K562 (cell line): Measurements from ENCODE around the gene FNDC4. TPM values are rescaled to one million over a fixed set of nuclear protein-coding genes. Genes with fewer than 3 reads are reported as not detected.

Experiments used
- ATF1 ChIP-seq, 2 experiments: fragments of 450-650 bp in 1 of 2; IDR thresholded peaks; 2 replicates each; pipeline ENCODE4 v1.6.1; 2016; ENCODE audit warnings: missing compliant biosample characterization in 1 of 2, missing genetic modification characterization in 1 of 2
- CBFA2T2 ChIP-seq: fragments of 450-650 bp; conservative IDR thresholded peaks from 2 replicates; pipeline ENCODE4 v1.6.1; 2017; ENCODE audit warnings: mild to moderate bottlenecking
- CBX1 ChIP-seq: sonication (generic); IDR thresholded peaks from 2 replicates; pipeline ENCODE4 v1.6.1; 2016; ENCODE audit warnings: antibody characterized with exemption, low read depth, mild to moderate bottlenecking
- CCNT2 ChIP-seq: IDR thresholded peaks from 2 replicates; pipeline ENCODE4 v1.6.1; 2011; ENCODE audit warnings: borderline replicate concordance, low read depth, mild to moderate bottlenecking, moderate library complexity, mixed read lengths, low read length; ENCODE audit not compliant: insufficient read length; ENCODE audit errors: extremely low read depth
- CXXC5 ChIP-seq: fragments of 250-450 bp; sonication (Bioruptor Pico); IDR thresholded peaks from 2 replicates; pipeline ENCODE4 v1.8.0; 2022; ENCODE audit warnings: inconsistent platforms, mild to moderate bottlenecking, moderate library complexity
- ETV5 ChIP-seq: sonication (generic); formaldehyde crosslinking; IDR thresholded peaks from 2 replicates; pipeline ENCODE4 v1.4.0; 2020; ENCODE audit warnings: low read depth, mild to moderate bottlenecking, missing genetic modification reagents
- FOXP1 ChIP-seq: sonication (generic); formaldehyde crosslinking; IDR thresholded peaks from 2 replicates; pipeline ENCODE4 v1.8.0; 2022; ENCODE audit warnings: mild to moderate bottlenecking, missing genetic modification reagents
- GATA2 ChIP-seq: sonication (generic); formaldehyde crosslinking; IDR thresholded peaks from 2 replicates; pipeline ENCODE4 v1.4.0; 2020; ENCODE audit warnings: mild to moderate bottlenecking, missing genetic modification reagents
- HCFC1 ChIP-seq: IDR thresholded peaks from 2 replicates; pipeline ENCODE4 v1.6.1; 2012; ENCODE audit warnings: low read depth, low read length, improper control_type of control experiment
- JUND ChIP-seq, 2 experiments: IDR thresholded peaks; 2 replicates in 1 of 2; 3 replicates in 1 of 2; pipeline ENCODE4 v1.6.1; 2011; ENCODE audit warnings: borderline replicate concordance in 2 of 2, low read depth in 2 of 2, low read length in 2 of 2, improper control_type of control experiment in 1 of 2, missing biosample characterization in 1 of 2, missing genetic modification characterization in 1 of 2, missing genetic modification reagents in 1 of 2
- KDM1A ChIP-seq, 2 experiments: fragments of 450-650 bp; IDR thresholded peaks; 2 replicates each; pipeline ENCODE4 v1.6.1; 2016; ENCODE audit warnings: mild to moderate bottlenecking in 2 of 2
- MCM7 ChIP-seq, 2 experiments: fragments of 450-650 bp; IDR thresholded peaks; 2 replicates each; pipeline ENCODE4 v1.6.1; 2016 to 2018
- NCOR1 ChIP-seq: fragments of 450-650 bp; IDR thresholded peaks from 2 replicates; pipeline ENCODE4 v1.6.1; 2016; ENCODE audit warnings: mild to moderate bottlenecking, moderate library complexity
- PML ChIP-seq: IDR thresholded peaks from 2 replicates; pipeline ENCODE4 v1.6.1; 2012; ENCODE audit warnings: low read length, inconsistent platforms
- RB1 ChIP-seq: fragments of 450-650 bp; IDR thresholded peaks from 2 replicates; pipeline ENCODE4 v1.6.1; 2017; ENCODE audit warnings: low read depth, mild to moderate bottlenecking
- RBM39 ChIP-seq: fragments of 200-400 bp; formaldehyde crosslinking; optimal IDR thresholded peaks from 2 replicates; pipeline ENCODE3; 2018; ENCODE audit warnings: low read depth, low read length
- RFX7 ChIP-seq: fragments of 250-450 bp; sonication (Bioruptor Pico); IDR thresholded peaks from 2 replicates; pipeline ENCODE4 v1.5.1; 2021; ENCODE audit warnings: mild to moderate bottlenecking
- SMARCE1 ChIP-seq: fragments of 450-650 bp; IDR thresholded peaks from 2 replicates; pipeline ENCODE4 v1.7.1; 2016; ENCODE audit warnings: mild to moderate bottlenecking
- SREBF2 ChIP-seq: sonication (generic); formaldehyde crosslinking; IDR thresholded peaks from 2 replicates; pipeline ENCODE4 v1.4.0; 2020; ENCODE audit warnings: mild to moderate bottlenecking, missing genetic modification reagents
- ZFP30 ChIP-seq: fragments of 250-450 bp; sonication (Bioruptor Pico); IDR thresholded peaks from 2 replicates; pipeline ENCODE4 v1.8.0; 2022; ENCODE audit warnings: moderate library complexity, mild to moderate bottlenecking, inconsistent platforms, borderline replicate concordance
- ZNF134 ChIP-seq: fragments of 250-450 bp; sonication (Bioruptor Pico); conservative IDR thresholded peaks from 2 replicates; pipeline ENCODE4 v1.4.0; 2020
- ZNF197 ChIP-seq: fragments of 200-800 bp; sonication (Bioruptor generic); IDR thresholded peaks from 2 replicates; pipeline ENCODE4 v1.6.1; 2016; ENCODE audit warnings: low read depth, missing genetic modification characterization, missing compliant biosample characterization
- ZNF354B ChIP-seq: fragments of 250-450 bp; sonication (Bioruptor Pico); IDR thresholded peaks from 2 replicates; pipeline ENCODE4 v1.4.0; 2020
- polyA plus RNA-seq, 8 experiments: library from polyadenylated mRNA; depleted of rRNA in 4 of 8; stranded (reverse) in 5 of 8; unstranded in 3 of 8; fragments of >200 nt; fragmentation: Nextera tagmentation in 2 of 8; fragmentation: Illumina TruSeq in 1 of 8; extraction: Ambion mirVana in 2 of 8; extraction: Trizol in 1 of 8; gene quantifications; 2 replicates each; pipeline versions ENCODE4 v1.2.1 to v1.2.3, GENCODE V29; 2011 to 2014; ENCODE audit warnings: inconsistent platforms in 1 of 8, missing spikeins in 1 of 8
- total RNA-seq, 7 experiments: library from RNA; depleted of rRNA in 6 of 7; stranded (reverse); fragments of >200 nt in 6 of 7; fragmentation: Illumina TruSeq in 2 of 7; extraction: Trizol in 2 of 7; gene quantifications; 2 replicates each; pipeline versions ENCODE4 v1.2.1 to v1.2.3, GENCODE V29; 2011 to 2021; ENCODE audit warnings: low replicate concordance in 1 of 7
- TF ChIP-seq, protein P1 (sequence below): IDR thresholded peaks from 2 replicates; pipeline ENCODE4 v1.6.1; 2012; ENCODE audit warnings: low read depth, low read length, improper control_type of control experiment, borderline replicate concordance
- TF ChIP-seq, protein P2 (sequence below): sonication (generic); formaldehyde crosslinking; IDR thresholded peaks from 2 replicates; pipeline ENCODE4 v1.8.1; 2022; ENCODE audit warnings: missing genetic modification reagents
- TF ChIP-seq, protein P3 (sequence below): IDR thresholded peaks from 3 replicates; pipeline ENCODE4 v1.6.1; 2011; ENCODE audit warnings: borderline replicate concordance, mild to moderate bottlenecking, moderate library complexity; ENCODE audit not compliant: insufficient read length; ENCODE audit errors: extremely low read depth

Gene FNDC4
- total and polyA plus RNA-seq, 9 of the 15 experiments (the other 6 are each of a cell fraction or from before 2014, with no cell fraction given), result 0.28 to 4.9 (median 2.3) TPM

DNA sequence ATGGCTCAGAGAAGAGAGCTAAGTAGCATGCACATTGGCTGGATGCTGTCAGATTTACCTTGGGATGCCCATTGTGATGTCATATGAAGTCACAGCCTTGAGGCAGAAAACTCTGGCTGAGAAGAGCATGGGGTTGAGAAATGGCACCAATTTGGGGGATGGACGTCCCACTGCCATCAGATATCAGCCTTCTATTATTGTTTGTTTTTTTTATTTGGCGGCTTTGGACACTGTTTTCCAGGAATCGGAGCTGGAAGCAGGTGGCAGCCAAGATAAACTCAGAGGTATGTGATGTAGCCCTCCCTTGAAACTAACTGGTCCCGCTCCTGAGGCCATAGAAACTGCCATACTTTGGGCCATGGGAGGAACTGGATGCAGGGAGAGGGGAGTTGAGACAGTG, 42.3 kb upstream of the FNDC4 start (continued):
- peak; percentile 86 for TF ChIP-seq GATA2 (CRISPR knock-in tag)
- peak; percentile 56; the same call in 1 of the 2 replicates for TF ChIP-seq PML
- no peak for TF ChIP-seq RFX7 (CRISPR knock-in tag)
- peak; percentile 18 for TF ChIP-seq CCNT2
- 0 out of 2 replicates have a peak, but pooled peaks have one; percentile 59 for TF ChIP-seq ETV5 (CRISPR knock-in tag)
- no peak for TF ChIP-seq JUND (IDR thresholded peaks at IDR 0.05; ENCODE audit: borderline replicate concordance, low read depth, low read length)
- peak; percentile 30; the same call in 1 of the 3 replicates for TF ChIP-seq JUND (tag; IDR thresholded peaks at IDR 0.05; ENCODE audit: borderline replicate concordance, low read depth, low read length)
- TF ChIP-seq RB1, result no peak
- TF ChIP-seq, protein P1, sequence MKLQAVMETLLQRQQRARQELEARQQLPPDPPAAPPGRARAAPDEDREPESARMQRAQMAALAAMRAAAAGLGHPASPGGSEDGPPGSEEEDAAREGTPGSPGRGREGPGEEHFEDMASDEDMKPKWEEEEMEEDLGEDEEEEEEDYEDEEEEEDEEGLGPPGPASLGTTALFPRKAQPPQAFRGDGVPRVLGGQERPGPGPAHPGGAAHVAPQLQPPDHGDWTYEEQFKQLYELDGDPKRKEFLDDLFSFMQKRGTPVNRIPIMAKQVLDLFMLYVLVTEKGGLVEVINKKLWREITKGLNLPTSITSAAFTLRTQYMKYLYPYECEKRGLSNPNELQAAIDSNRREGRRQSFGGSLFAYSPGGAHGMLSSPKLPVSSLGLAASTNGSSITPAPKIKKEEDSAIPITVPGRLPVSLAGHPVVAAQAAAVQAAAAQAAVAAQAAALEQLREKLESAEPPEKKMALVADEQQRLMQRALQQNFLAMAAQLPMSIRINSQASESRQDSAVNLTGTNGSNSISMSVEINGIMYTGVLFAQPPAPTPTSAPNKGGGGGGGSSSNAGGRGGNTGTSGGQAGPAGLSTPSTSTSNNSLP, result 0 out of 2 replicates have a peak, but pooled peaks have one; percentile 60
- 0 out of 2 replicates have a peak, but pooled peaks have one; percentile 16 for TF ChIP-seq ZNF197 (CRISPR knock-in tag)
- TF ChIP-seq CBFA2T2, result peak; percentile 63
- TF ChIP-seq, protein P2, sequence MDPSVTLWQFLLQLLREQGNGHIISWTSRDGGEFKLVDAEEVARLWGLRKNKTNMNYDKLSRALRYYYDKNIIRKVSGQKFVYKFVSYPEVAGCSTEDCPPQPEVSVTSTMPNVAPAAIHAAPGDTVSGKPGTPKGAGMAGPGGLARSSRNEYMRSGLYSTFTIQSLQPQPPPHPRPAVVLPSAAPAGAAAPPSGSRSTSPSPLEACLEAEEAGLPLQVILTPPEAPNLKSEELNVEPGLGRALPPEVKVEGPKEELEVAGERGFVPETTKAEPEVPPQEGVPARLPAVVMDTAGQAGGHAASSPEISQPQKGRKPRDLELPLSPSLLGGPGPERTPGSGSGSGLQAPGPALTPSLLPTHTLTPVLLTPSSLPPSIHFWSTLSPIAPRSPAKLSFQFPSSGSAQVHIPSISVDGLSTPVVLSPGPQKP (CRISPR knock-in tag), result no peak
- peak; percentile 56 for TF ChIP-seq CXXC5 (CRISPR knock-in tag)
- TF ChIP-seq NCOR1, result peak; percentile 75
- TF ChIP-seq ZFP30 (CRISPR knock-in tag), result no peak
- TF ChIP-seq ZNF134 (CRISPR knock-in tag), result no peak
- TF ChIP-seq, protein P3, sequence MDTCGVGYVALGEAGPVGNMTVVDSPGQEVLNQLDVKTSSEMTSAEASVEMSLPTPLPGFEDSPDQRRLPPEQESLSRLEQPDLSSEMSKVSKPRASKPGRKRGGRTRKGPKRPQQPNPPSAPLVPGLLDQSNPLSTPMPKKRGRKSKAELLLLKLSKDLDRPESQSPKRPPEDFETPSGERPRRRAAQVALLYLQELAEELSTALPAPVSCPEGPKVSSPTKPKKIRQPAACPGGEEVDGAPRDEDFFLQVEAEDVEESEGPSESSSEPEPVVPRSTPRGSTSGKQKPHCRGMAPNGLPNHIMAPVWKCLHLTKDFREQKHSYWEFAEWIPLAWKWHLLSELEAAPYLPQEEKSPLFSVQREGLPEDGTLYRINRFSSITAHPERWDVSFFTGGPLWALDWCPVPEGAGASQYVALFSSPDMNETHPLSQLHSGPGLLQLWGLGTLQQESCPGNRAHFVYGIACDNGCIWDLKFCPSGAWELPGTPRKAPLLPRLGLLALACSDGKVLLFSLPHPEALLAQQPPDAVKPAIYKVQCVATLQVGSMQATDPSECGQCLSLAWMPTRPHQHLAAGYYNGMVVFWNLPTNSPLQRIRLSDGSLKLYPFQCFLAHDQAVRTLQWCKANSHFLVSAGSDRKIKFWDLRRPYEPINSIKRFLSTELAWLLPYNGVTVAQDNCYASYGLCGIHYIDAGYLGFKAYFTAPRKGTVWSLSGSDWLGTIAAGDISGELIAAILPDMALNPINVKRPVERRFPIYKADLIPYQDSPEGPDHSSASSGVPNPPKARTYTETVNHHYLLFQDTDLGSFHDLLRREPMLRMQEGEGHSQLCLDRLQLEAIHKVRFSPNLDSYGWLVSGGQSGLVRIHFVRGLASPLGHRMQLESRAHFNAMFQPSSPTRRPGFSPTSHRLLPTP, result no peak
- no peak for TF ChIP-seq MCM7 (IDR thresholded peaks at IDR 0.05)
- no peak for TF ChIP-seq ATF1 (CRISPR knock-in tag; IDR thresholded peaks at IDR 0.05)
- peak; percentile 73 for TF ChIP-seq ATF1 (tag; IDR thresholded peaks at IDR 0.05)
- TF ChIP-seq SMARCE1, result 0 out of 2 replicates have a peak, but pooled peaks have one; percentile 39
- TF ChIP-seq ZNF354B, result no peak
- no peak for TF ChIP-seq SREBF2 (CRISPR knock-in tag)
- no peak for TF ChIP-seq FOXP1 (CRISPR knock-in tag)
- TF ChIP-seq CBX1, result no peak
- TF ChIP-seq RBM39, result no peak
- no peak for TF ChIP-seq HCFC1
- TF ChIP-seq KDM1A (IDR thresholded peaks at IDR 0.05), result peak; percentile 40 to 61; a peak in 3 of 4 replicates
